ENCODE results near the gene ZNF254.

ZNF254 gene

GRCh38 chr19:24101459-24102115 is 14.6 kb downstream of the ZNF254 start:
- Histone ChIP-seq H3K4me3 (ENCODE audit: low read length) (no peak overlapping the region), H3K9me3 (ENCODE audit: control insufficient read depth, insufficient read depth, low read length) (no peaks in the 10 kb centered on the region), H3K4me1 (ENCODE audit: control insufficient read depth, insufficient read depth, low read length) (0 out of 2 replicates have a peak, but pooled peaks cover 2% of the 10 kb centered on the region), H3K36me3 (ENCODE audit: control insufficient read depth, insufficient read depth, low read length) (no peaks in the 10 kb centered on the region), H3K27me3 (ENCODE audit: control insufficient read depth, insufficient read depth, low read length) (no peaks in the 10 kb centered on the region), H3K27ac (ENCODE audit: low read length) (no peak overlapping the region)
- DNase-seq (ENCODE audit: low read depth, low spot score), result no peak
- no CpG with 5 or more reads among the region's 2 CpGs for WGBS (ENCODE audit: insufficient coverage, insufficient read length)

DNA sequence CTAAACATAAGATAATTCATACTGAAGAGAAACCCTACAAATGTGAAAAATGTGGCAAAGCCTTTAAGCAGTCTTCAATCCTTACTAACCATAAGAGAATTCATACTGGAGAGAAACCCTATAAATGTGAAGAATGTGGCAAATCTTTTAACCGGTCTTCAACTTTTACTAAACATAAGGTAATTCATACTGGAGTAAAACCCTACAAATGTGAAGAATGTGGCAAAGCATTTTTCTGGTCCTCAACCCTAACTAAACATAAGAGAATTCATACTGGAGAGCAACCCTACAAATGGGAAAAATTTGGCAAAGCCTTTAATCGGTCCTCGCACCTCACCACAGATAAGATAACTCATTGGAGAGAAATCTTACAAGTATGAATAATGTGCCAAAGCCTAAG is 40.6 kb downstream of the ZNF254 start:
- Histone ChIP-seq H3K9me3 (ENCODE audit: control insufficient read depth, insufficient read depth, low read length) (no peaks in the 10 kb centered on the region; the same call in 1 of the 2 replicates), H3K4me3 (ENCODE audit: low read length) (no peak overlapping the region)
- DNase-seq (ENCODE audit: low read depth, low spot score), result no peak

DNA sequence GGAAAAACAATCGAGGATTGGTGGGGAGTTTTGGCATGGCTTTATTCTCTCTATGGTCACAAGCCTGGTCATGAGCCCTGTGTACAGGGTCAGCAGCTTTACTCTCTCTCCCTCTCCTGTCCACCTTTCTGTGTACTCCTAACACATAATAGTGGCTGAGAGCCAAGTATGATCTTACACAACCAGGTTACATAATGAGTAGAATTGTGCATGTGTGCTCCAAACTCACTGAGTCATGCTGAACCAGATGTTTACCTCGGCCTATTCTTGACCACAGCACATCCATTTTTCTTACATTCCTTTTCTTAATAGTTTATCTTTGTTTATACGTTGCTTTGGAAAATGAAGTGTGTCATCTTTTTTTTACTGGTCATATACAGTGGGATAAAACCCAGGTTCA is 53.1 kb downstream of the ZNF254 start:
- Histone ChIP-seq H3K4me1 (ENCODE audit: control insufficient read depth, insufficient read depth, low read length) (no peaks in the 10 kb centered on the region; the same call in 1 of the 2 replicates), H3K27me3 (ENCODE audit: control insufficient read depth, insufficient read depth, low read length) (no peaks in the 10 kb centered on the region), H3K27ac (ENCODE audit: low read length) (no peak overlapping the region), H3K4me3 (ENCODE audit: low read length) (no peak overlapping the region), H3K9me3 (ENCODE audit: control insufficient read depth, insufficient read depth, low read length) (no peaks in the 10 kb centered on the region), H3K36me3 (ENCODE audit: control insufficient read depth, insufficient read depth, low read length) (no peaks in the 10 kb centered on the region)
- DNase-seq (ENCODE audit: low read depth, low spot score), result no peak
- no CpG with 5 or more reads among the region's 3 CpGs for WGBS (ENCODE audit: insufficient coverage, insufficient read length)

More for the DNA sequence above, 40.6 kb downstream of the ZNF254 start:
- no peaks in the 10 kb centered on the region; the same call in 1 of the 2 replicates for H3K36me3 ChIP-seq (ENCODE audit: control insufficient read depth, insufficient read depth, low read length)
- WGBS (ENCODE audit: insufficient coverage, insufficient read length), result no CpG with 5 or more reads among the region's 3 CpGs
- no peaks in the 10 kb centered on the region for H3K27me3 ChIP-seq (ENCODE audit: control insufficient read depth, insufficient read depth, low read length)
- no peak overlapping the region for H3K27ac ChIP-seq (ENCODE audit: low read length)
- H3K4me1 ChIP-seq (ENCODE audit: control insufficient read depth, insufficient read depth, low read length), result no peaks in the 10 kb centered on the region

DNA sequence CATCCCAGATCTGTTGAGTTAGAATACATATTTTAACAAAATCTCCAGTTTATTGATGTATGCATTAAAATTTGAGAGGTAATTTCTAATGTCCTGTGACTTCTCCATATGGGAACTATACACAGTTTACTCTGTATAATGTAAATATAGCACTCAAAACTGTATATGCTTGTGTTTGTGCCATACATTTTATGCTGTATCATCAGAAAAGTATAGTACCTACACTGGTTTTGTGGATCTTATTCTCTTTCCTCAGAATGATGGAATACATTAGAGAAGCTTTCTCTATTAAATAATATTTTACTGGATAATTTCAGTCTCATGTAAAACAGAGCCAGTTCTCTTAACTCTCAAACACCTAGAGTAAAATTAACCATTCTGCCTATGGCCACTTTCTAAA is 53.6 kb downstream of the ZNF254 start:
- no peak for DNase-seq (ENCODE audit: low read depth, low spot score)
- no peak overlapping the region for H3K27ac ChIP-seq (ENCODE audit: low read length)
- no peaks in the 10 kb centered on the region for H3K36me3 ChIP-seq (ENCODE audit: control insufficient read depth, insufficient read depth, low read length)
- no peaks in the 10 kb centered on the region; the same call in 1 of the 2 replicates for H3K4me1 ChIP-seq (ENCODE audit: control insufficient read depth, insufficient read depth, low read length)
- H3K9me3 ChIP-seq (ENCODE audit: control insufficient read depth, insufficient read depth, low read length), result no peaks in the 10 kb centered on the region
- H3K4me3 ChIP-seq (ENCODE audit: low read length), result no peak overlapping the region
- no peaks in the 10 kb centered on the region for H3K27me3 ChIP-seq (ENCODE audit: control insufficient read depth, insufficient read depth, low read length)

- Histone ChIP-seq H3K4me1 (ENCODE audit: control insufficient read depth, insufficient read depth, low read length) (no peaks in the 10 kb centered on the region; the same call in 1 of the 2 replicates), H3K36me3 (ENCODE audit: control insufficient read depth, insufficient read depth, low read length) (no peaks in the 10 kb centered on the region), H3K27me3 (ENCODE audit: control insufficient read depth, insufficient read depth, low read length) (no peaks in the 10 kb centered on the region), H3K9me3 (ENCODE audit: control insufficient read depth, insufficient read depth, low read length) (no peaks in the 10 kb centered on the region), H3K4me3 (ENCODE audit: low read length) (no peak overlapping the region), H3K27ac (ENCODE audit: low read length) (no peak overlapping the region)
- DNase-seq (ENCODE audit: low read depth, low spot score), result no peak
Measured at GRCh38 chr19:24141612-24142011, 54.6 kb downstream of the ZNF254 start.

DNA sequence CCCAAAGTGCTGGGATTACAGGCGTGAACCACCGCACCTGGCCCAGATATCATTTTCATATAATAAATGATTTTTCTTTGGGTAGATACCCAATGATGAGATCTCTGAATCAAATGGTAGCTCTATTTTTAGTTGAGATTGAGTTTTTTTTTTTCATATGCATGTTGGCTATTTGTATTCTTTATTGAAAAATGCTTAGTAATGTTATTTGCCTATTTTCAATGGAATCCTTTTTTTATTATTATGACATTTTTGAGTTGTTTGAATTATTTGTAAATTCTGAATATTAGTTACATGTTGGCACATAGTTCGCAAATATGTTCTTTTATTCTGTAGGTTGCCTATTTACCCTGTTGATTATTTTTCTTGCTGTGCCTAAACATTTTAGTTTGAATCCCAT is 55.8 kb downstream of the ZNF254 start:
- no peaks in the 10 kb centered on the region for H3K36me3 ChIP-seq (ENCODE audit: control insufficient read depth, insufficient read depth, low read length)
- DNase-seq (ENCODE audit: low read depth, low spot score), result no peak
- H3K4me3 ChIP-seq (ENCODE audit: low read length), result no peak overlapping the region
- WGBS (ENCODE audit: insufficient coverage, insufficient read length), result no CpG with 5 or more reads among the region's 3 CpGs
- no peaks in the 10 kb centered on the region for H3K27me3 ChIP-seq (ENCODE audit: control insufficient read depth, insufficient read depth, low read length)
- H3K4me1 ChIP-seq (ENCODE audit: control insufficient read depth, insufficient read depth, low read length), result no peaks in the 10 kb centered on the region
- H3K9me3 ChIP-seq (ENCODE audit: control insufficient read depth, insufficient read depth, low read length), result no peaks in the 10 kb centered on the region
- no peak overlapping the region for H3K27ac ChIP-seq (ENCODE audit: low read length)

DNA sequence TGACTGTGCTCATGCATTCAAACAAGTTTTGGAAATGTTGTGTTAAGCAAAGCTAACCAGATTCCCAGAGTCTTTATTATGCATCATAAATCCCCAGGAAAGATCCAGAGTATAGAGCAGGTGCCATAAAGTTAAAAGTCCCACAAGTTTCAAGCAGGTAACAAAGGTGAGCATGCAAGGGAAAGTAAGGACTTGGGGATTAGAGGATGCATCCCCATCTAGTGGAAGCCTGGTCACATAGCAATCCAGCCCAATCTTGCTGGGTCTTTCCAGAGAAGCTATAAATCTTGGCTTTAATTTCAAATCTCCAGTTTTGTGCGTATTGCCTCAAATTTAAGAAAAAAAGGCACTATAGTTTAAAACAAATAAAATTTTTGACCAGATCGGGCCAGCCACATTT is 72.7 kb downstream of the ZNF254 start:
- H3K4me1 ChIP-seq (ENCODE audit: control insufficient read depth, insufficient read depth, low read length), result no peaks in the 10 kb centered on the region
- peak; percentile 13 for DNase-seq (ENCODE audit: low read depth, low spot score)
- H3K36me3 ChIP-seq (ENCODE audit: control insufficient read depth, insufficient read depth, low read length), result no peaks in the 10 kb centered on the region
- no CpG with 5 or more reads among the region's 2 CpGs for WGBS (ENCODE audit: insufficient coverage, insufficient read length)
- H3K4me3 ChIP-seq (ENCODE audit: low read length), result no peak overlapping the region
- no peak overlapping the region for H3K27ac ChIP-seq (ENCODE audit: low read length)
- H3K27me3 ChIP-seq (ENCODE audit: control insufficient read depth, insufficient read depth, low read length), result no peaks in the 10 kb centered on the region
- H3K9me3 ChIP-seq (ENCODE audit: control insufficient read depth, insufficient read depth, low read length), result no peaks in the 10 kb centered on the region

DNA sequence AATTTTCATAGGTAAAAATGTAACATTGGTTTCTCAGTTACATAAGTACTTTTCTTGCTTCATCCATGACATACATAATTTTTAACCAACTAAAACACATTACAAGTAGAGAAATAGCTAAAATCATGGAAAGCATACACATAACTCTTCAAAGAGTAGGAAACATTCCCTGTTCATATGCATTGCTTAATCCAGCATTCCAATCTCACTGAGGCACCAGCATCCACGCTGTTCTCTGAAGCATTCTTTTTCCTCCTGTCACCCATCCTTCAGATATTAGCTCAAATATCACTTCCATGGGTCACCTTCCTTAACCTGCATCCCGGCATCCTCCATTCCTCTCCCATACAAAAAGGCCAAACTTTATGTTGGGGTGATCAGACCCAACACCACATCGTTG is 79.1 kb downstream of the ZNF254 start:
- no CpG with 5 or more reads among the region's 3 CpGs for WGBS (ENCODE audit: insufficient coverage, insufficient read length)
- H3K9me3 ChIP-seq (ENCODE audit: control insufficient read depth, insufficient read depth, low read length), result no peaks in the 10 kb centered on the region; the same call in 1 of the 2 replicates

DNA sequence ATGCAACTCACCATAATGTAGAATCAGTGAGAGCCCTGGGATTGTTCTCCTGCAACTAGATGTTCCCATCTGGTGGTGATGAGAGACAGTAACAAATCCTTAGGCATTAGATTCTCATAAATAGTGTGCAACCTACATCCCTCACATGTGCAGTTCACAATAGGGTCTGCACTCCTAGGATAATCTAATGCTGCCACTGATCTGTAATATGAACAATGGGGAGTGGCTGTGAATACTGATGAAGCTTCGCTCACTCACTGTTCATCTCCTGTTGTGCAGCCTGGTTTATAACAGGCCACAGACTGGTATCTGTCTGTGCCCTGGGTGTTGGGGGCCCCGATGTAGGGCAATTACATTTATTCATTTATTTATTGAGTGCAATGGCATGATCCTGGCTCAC is 86.9 kb downstream of the ZNF254 start:
- no CpG with 5 or more reads among the region's 2 CpGs for WGBS (ENCODE audit: insufficient coverage, insufficient read length)
- peaks cover 11% of the 10 kb centered on the region for H3K9me3 ChIP-seq (ENCODE audit: control insufficient read depth, insufficient read depth, low read length)
- H3K27me3 ChIP-seq (ENCODE audit: control insufficient read depth, insufficient read depth, low read length), result no peaks in the 10 kb centered on the region
- no peaks in the 10 kb centered on the region for H3K4me1 ChIP-seq (ENCODE audit: control insufficient read depth, insufficient read depth, low read length)
- H3K4me3 ChIP-seq (ENCODE audit: low read length), result no peak overlapping the region
- H3K36me3 ChIP-seq (ENCODE audit: control insufficient read depth, insufficient read depth, low read length), result no peaks in the 10 kb centered on the region
- no peak overlapping the region for H3K27ac ChIP-seq (ENCODE audit: low read length)
- no peak for DNase-seq (ENCODE audit: low read depth, low spot score)

More for the DNA sequence above, 79.1 kb downstream of the ZNF254 start:
- H3K36me3 ChIP-seq (ENCODE audit: control insufficient read depth, insufficient read depth, low read length), result no peaks in the 10 kb centered on the region
- H3K27me3 ChIP-seq (ENCODE audit: control insufficient read depth, insufficient read depth, low read length), result no peaks in the 10 kb centered on the region
- no peak for DNase-seq (ENCODE audit: low read depth, low spot score)
- no peak overlapping the region for H3K27ac ChIP-seq (ENCODE audit: low read length)
- H3K4me1 ChIP-seq (ENCODE audit: control insufficient read depth, insufficient read depth, low read length), result no peaks in the 10 kb centered on the region
- no peak overlapping the region for H3K4me3 ChIP-seq (ENCODE audit: low read length)

DNA sequence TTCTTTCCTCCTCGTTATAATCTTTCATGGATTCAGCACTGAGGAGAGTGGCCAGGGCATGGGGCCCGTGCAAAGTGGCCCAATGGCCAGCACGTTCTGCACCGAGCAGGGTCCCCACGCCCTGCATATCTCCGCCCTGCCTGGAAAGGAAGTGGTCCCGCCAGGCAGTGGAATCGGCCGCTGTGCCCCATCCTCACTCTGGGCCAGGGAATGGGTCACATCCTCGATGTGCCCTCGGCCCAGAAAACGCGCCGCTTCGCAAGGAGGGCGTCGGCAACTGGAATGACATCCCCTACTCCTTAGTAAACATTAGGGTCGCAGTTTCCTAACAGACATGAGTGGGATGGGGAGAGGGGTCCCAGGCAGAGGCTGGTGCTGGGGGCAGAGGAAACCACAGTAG is 90.7 kb downstream of the ZNF254 start:
- Histone ChIP-seq H3K27ac (ENCODE audit: low read length) (no peak overlapping the region), H3K9me3 (ENCODE audit: control insufficient read depth, insufficient read depth, low read length) (peaks cover 11% of the 10 kb centered on the region), H3K4me3 (ENCODE audit: low read length) (no peak overlapping the region), H3K4me1 (ENCODE audit: control insufficient read depth, insufficient read depth, low read length) (no peaks in the 10 kb centered on the region), H3K27me3 (ENCODE audit: control insufficient read depth, insufficient read depth, low read length) (no peaks in the 10 kb centered on the region), H3K36me3 (ENCODE audit: control insufficient read depth, insufficient read depth, low read length) (no peaks in the 10 kb centered on the region)
- no CpG with 5 or more reads among the region's 18 CpGs for WGBS (ENCODE audit: insufficient coverage, insufficient read length)
- no peak for DNase-seq (ENCODE audit: low read depth, low spot score)

DNA sequence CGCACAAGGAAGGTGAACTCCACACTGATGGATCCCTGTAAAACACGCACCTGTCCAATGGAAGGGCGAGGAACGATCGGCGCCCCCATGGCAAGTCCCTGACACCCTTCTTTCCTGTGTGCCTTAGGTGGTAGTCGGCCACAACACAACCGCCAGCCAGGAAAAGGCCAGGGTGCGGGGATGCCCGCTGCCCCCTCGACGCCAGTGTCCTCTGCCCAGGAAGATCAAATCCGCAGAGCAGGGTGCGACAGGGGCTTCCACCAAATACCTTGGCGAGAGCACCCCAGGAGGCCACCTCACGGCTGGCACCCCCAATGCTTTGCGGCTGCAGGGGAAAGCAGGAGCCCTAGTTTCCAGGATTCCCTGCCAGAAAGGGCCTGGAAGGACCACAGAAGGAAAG is 91.2 kb downstream of the ZNF254 start:
- Histone ChIP-seq H3K4me1 (ENCODE audit: control insufficient read depth, insufficient read depth, low read length) (no peaks in the 10 kb centered on the region), H3K27me3 (ENCODE audit: control insufficient read depth, insufficient read depth, low read length) (no peaks in the 10 kb centered on the region), H3K27ac (ENCODE audit: low read length) (no peak overlapping the region), H3K9me3 (ENCODE audit: control insufficient read depth, insufficient read depth, low read length) (peaks cover 11% of the 10 kb centered on the region), H3K36me3 (ENCODE audit: control insufficient read depth, insufficient read depth, low read length) (no peaks in the 10 kb centered on the region), H3K4me3 (ENCODE audit: low read length) (no peak overlapping the region)
- WGBS (ENCODE audit: insufficient coverage, insufficient read length), result no CpG with 5 or more reads among the region's 17 CpGs
- no peak for DNase-seq (ENCODE audit: low read depth, low spot score)
